MM.1S (cell line): Measurements from ENCODE around the gene CDC45.
A peak's percentile ranks its signal among the peaks of the same experiment; 100 is the strongest.

Experiments
- DNase-seq: peaks from one replicate; pipeline ENCODE4 v3.0.0-alpha.2; 2015
- H2AFZ ChIP-seq: fragments of 300-600 bp; sonication (generic); 2 replicates; pipeline ENCODE4 v1.6.0; 2016; ENCODE audit warnings: antibody characterized with exemption, low read length
- H3F3A ChIP-seq: fragments of 300-600 bp; sonication (generic); 2 replicates; pipeline ENCODE4 v1.6.1; 2016; ENCODE audit warnings: mild to moderate bottlenecking, antibody characterized with exemption, low read length, moderate library complexity, mixed read lengths; ENCODE audit not compliant: insufficient read depth
- H3K27ac ChIP-seq: fragments of 300-600 bp; sonication (generic); 2 replicates; pipeline ENCODE4 v1.5.1; 2016; ENCODE audit warnings: mild to moderate bottlenecking, low read length
- H3K27me3 ChIP-seq: fragments of 300-600 bp; sonication (generic); replicated peaks from 2 replicates; pipeline ENCODE4 v1.6.0; 2016; ENCODE audit warnings: low read length; ENCODE audit not compliant: insufficient read depth
- H3K36me3 ChIP-seq: fragments of 300-600 bp; sonication (generic); replicated peaks from 2 replicates; pipeline ENCODE4 v1.6.1; 2016; ENCODE audit warnings: mild to moderate bottlenecking, low read length, mixed read lengths; ENCODE audit not compliant: insufficient read depth
- H3K4me1 ChIP-seq: fragments of 300-600 bp; sonication (generic); 2 replicates; pipeline ENCODE4 v1.6.1; 2016; ENCODE audit warnings: low read length, mixed read lengths
- H3K4me2 ChIP-seq: fragments of 300-600 bp; sonication (generic); 2 replicates; pipeline ENCODE4 v1.6.0; 2016; ENCODE audit warnings: low read depth, low read length
- H3K4me3 ChIP-seq: fragments of 300-600 bp; sonication (generic); 2 replicates; pipeline ENCODE4 v1.5.1; 2016; ENCODE audit warnings: low read length, mixed read lengths
- H3K79me2 ChIP-seq: fragments of 300-600 bp; sonication (generic); 2 replicates; pipeline ENCODE4 v1.6.1; 2016; ENCODE audit warnings: mixed run types, low read length, mixed read lengths
- H3K9ac ChIP-seq: fragments of 300-600 bp; sonication (generic); 2 replicates; pipeline ENCODE4 v1.6.1; 2016; ENCODE audit warnings: low read length, mixed read lengths
- H3K9me2 ChIP-seq: fragments of 300-600 bp; sonication (generic); replicated peaks from 2 replicates; pipeline ENCODE4 v1.6.1; 2016; ENCODE audit warnings: mild to moderate bottlenecking, low read length, mixed read lengths; ENCODE audit not compliant: insufficient read depth
- H3K9me3 ChIP-seq: fragments of 300-600 bp; sonication (generic); replicated peaks from 2 replicates; pipeline ENCODE4 v1.6.1; 2016; ENCODE audit warnings: mild to moderate bottlenecking, low read length, mixed read lengths; ENCODE audit not compliant: insufficient read depth
- H4K20me1 ChIP-seq: fragments of 300-600 bp; sonication (generic); 2 replicates; pipeline ENCODE4 v1.6.1; 2016; ENCODE audit warnings: mild to moderate bottlenecking, low read length, moderate library complexity, mixed read lengths; ENCODE audit not compliant: insufficient read depth
- CTCF ChIP-seq: fragments of 300-600 bp; sonication (generic); IDR thresholded peaks from 2 replicates; pipeline ENCODE4 v1.5.1; 2016; ENCODE audit warnings: antibody characterized with exemption, low read length, mixed read lengths
- EZH2 ChIP-seq: fragments of 300-600 bp; sonication (generic); optimal IDR thresholded peaks from 2 replicates; pipeline ENCODE3; 2017; ENCODE audit warnings: low read depth, mild to moderate bottlenecking, antibody characterized with exemption, low read length, mixed read lengths
- EZH2phosphoT487 ChIP-seq: fragments of 300-600 bp; sonication (generic); IDR thresholded peaks from 2 replicates; pipeline ENCODE4 v1.6.1; 2018; ENCODE audit warnings: antibody characterized with exemption, low read length

Gene CDC45

DNA sequence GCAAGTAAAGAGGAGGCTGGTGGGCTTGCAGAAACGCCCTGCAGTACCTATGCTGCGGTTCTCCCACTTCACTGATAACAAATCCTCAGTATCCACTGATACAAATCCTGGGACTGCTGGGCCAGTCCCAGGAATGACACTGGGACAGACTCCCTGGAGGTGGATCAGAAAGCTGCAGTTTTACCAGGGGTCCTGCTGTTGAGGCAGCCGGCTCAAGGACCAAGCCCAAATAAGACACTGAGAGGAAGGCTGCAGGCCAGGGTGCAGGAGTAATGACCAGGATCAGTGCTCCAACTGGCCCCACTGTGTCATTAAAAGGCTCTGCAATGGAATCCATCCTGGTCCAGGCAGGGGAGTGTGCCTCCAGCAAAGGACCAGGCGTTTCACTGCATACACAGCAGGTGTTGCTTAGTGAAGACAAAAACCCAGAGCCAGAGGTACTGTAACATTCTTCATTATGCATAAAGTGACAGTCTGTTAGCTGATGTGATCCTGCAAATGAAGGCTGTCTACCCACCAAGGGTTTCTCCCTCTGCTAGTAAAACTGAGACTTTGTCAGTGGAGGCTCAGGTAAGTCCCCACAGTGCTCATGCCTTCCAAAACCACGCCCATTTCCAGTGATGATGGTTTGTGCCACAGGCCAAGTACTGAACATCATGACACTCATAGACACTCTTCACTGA is 30.8 kb upstream of the CDC45 start:
- Histone ChIP-seq H3K27me3 (no peaks in the 10 kb centered on the region), H3F3A (peaks cover 28% of the 10 kb centered on the region), H3K4me1 (peaks cover 16% of the 10 kb centered on the region), H2AFZ (no peak overlapping the region), H3K9me2 (no peaks in the 10 kb centered on the region), H3K4me3 (peak overlapping the region; percentile 88), H4K20me1 (no peaks in the 10 kb centered on the region), H3K27ac (peak overlapping the region; percentile 75; the same call in 1 of the 2 replicates), H3K9me3 (no peaks in the 10 kb centered on the region), H3K9ac (peak overlapping the region; percentile 78; the same call in 1 of the 2 replicates), H3K79me2 (peaks cover 48% of the 10 kb centered on the region), H3K4me2 (peak overlapping the region; percentile 84; the same call in 1 of the 2 replicates), H3K36me3 (0 out of 2 replicates have a peak, but pooled peaks cover under 1% of the 10 kb centered on the region)
- no peak for TF ChIP-seq CTCF
- TF ChIP-seq EZH2phosphoT487, result no peak
- no peak for TF ChIP-seq EZH2
- peak; percentile 63 for DNase-seq

DNA sequence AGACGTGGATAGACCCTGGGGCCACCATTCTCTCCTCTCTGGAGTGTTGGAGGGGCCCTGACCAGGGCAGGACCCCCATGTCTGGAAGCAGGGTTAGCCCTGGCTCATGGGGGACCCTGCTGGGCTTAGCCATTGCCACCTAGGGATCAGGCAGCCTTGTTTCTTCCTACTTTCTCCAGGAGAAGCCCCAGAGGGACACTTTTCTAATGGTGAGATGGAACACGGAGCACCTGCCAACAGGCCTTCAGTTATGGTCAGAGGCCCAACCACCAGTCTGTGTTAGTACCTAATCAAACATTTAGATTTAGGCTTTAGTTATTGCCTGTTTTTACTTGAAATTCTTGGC is 30.3 kb upstream of the CDC45 start:
- Histone ChIP-seq H3K27ac (no peak overlapping the region), H3K4me1 (peaks cover 16% of the 10 kb centered on the region), H3K27me3 (no peaks in the 10 kb centered on the region), H3K36me3 (0 out of 2 replicates have a peak, but pooled peaks cover 3% of the 10 kb centered on the region), H3K4me2 (peak overlapping the region; percentile 84; the same call in 1 of the 2 replicates), H3K9ac (no peak overlapping the region), H3K79me2 (peaks cover 43% of the 10 kb centered on the region), H3K9me2 (no peaks in the 10 kb centered on the region), H3K4me3 (no peak overlapping the region), H4K20me1 (no peaks in the 10 kb centered on the region), H3F3A (peaks cover 28% of the 10 kb centered on the region), H2AFZ (no peak overlapping the region), H3K9me3 (no peaks in the 10 kb centered on the region)
- DNase-seq, result no peak
- no peak for TF ChIP-seq EZH2phosphoT487
- no peak for TF ChIP-seq EZH2
- no peak for TF ChIP-seq CTCF

DNA sequence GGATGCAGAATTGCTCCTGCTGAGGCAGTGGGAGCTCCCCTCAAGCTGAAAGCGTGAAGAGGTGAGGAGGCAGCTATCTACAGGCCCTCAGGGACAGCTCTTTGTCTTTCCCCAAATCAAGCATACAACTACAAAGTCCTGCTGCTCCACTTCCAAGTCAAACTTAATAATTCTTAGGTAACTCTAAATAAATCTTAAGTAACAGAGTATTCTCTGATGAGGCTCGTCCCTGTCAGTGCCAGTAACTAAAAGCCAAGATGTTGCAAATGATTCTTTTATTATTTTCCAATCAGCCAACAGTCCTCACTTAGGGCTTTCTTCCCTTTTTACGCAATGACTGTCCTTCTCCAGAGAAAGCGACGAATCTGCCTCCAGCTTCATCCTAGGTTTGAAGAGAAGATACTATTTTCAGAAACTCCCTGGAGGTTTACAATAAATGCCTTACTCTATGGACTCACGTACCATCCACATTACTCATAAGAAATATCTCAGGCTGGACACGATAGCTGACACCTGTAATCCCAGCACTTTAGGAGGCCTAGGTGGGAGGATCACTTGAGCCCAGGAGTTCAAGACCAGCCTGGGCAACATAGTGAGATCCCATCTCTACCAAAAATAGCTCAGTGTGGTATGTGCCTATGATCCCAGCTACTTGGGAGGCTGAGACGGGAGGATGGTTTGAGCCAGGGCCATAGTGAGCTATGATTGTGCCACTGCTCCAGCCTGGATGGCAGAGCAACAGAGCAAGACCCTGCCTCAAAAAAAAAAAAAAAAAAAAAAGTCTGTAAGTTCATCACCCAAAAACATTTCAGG is 29.2 kb upstream of the CDC45 start:
- no peak overlapping the region for H3K27ac ChIP-seq
- no peak overlapping the region for H3K4me3 ChIP-seq
- 0 out of 2 replicates have a peak, but pooled peaks cover 3% of the 10 kb centered on the region for H3K36me3 ChIP-seq
- peaks cover 16% of the 10 kb centered on the region for H3K4me1 ChIP-seq
- no peaks in the 10 kb centered on the region for H3K9me2 ChIP-seq
- TF ChIP-seq EZH2 (no peak), CTCF (no peak), EZH2phosphoT487 (no peak)
- H2AFZ ChIP-seq, result no peak overlapping the region
- DNase-seq, result no peak
- no peaks in the 10 kb centered on the region for H3K27me3 ChIP-seq
- no peaks in the 10 kb centered on the region for H4K20me1 ChIP-seq
- H3K9me3 ChIP-seq, result no peaks in the 10 kb centered on the region
- peaks cover 31% of the 10 kb centered on the region for H3K79me2 ChIP-seq
- H3F3A ChIP-seq, result peaks cover 28% of the 10 kb centered on the region
- no peak overlapping the region for H3K9ac ChIP-seq
- no peak overlapping the region for H3K4me2 ChIP-seq
